Measurements from ENCODE around the gene COL5A1.

Gene COL5A1

DNA sequence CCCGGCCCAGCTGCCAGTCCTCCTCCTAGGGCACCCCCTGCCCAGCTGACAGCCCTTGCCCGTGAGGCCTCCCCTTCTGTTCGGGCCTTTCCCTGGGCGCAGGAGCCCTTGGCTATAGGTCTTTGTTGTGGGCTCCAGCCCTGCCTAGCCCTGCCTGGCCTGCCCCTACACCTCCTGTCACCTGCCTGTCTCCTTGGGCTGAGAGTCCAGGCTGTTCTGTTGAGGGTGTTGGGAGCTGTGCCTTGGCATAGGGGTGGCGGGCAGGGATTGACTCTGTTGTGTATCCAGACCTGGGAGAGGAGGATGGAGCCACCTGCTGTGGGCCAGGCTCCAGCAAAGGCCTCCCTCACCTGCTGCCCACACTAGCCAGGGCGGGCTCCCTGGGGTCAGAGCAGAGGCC is 250.6 kb downstream of the COL5A1 start:
- DNase-seq (ENCODE audit: low read depth in 2 of 2) = no peak

DNA sequence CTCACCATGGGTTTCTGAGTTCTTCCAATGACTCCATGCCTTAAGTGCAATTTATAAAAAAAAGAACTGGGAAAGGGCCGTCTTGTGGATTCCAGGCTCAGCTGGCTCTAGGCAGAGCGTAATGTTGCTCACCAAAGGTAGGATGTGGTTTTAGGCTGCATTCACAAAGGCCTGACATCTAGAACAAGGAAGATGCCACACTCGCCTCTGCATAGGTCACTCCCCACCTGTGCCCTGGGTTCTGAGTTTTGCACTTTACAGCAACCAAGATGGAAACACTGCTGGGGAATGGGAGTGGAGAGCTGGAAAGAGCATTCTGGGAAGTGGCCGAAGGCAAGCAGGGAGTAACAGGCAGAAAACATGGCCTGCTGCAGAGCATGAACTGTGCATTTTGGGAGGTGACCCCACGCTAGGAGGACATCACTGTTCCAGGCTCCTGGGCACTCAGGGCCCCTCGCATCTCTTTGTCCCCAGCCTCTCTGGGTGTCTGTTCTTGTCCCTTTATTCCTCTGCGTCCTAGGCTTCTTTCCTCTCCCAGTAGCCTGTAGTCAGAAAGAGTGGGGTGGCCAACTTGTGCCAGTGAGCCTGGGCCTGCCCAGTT is 251.3 kb downstream of the COL5A1 start:
- no peak for DNase-seq (ENCODE audit: low read depth in 2 of 2)
